Epithelial cell of esophagus (primary cell): Measurements from ENCODE around the gene EHD2.

Experiments used
- DNase-seq: peaks from one replicate; pipeline ENCODE4 v3.0.0; 2010; ENCODE audit warnings: low read depth
- H3K4me3 ChIP-seq: 2 replicates; pipeline ENCODE4 v1.5.1; 2011; ENCODE audit warnings: mild to moderate bottlenecking, low read length, control low read depth
- TF ChIP-seq, protein P1 (sequence below): IDR thresholded peaks from 2 replicates; pipeline ENCODE4 v1.5.1; 2011; ENCODE audit warnings: low read depth, mild to moderate bottlenecking, low read length, control low read depth, inconsistent platforms; ENCODE audit not compliant: insufficient read depth; ENCODE audit errors: missing control alignments

The EHD2 gene

DNA sequence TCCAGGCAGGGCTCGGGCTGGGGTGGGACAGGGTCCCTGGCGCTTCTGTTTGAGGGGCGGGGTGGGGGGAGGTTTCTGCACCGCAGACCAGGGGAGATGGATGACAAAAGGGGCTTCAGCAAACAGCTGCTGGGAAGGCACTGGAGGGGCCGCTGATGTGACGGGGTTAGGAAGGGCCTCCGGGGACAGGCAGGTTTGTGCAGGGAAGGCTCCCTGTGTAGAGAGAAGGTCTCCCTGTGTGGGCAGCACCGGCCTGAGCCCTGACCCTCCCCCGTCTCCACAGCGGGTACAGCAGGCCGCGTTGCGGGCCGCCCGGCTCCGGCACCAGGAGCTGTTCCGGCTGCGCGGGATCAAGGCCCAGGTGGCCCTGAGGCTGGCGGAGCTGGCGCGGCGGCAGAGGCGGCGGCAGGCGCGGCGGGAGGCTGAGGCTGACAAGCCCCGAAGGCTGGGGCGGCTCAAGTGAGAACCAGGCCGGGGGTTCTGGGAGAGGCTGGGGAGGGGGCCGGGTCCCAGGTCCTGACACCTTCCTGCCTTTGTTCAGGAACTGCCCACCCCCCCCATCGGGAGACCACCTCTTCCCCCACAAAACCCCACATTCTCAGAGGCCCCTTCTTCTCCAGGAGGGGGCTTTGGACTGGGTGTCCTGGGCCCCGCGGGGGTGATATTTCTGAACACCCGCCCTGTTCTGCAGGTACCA is 42.0 kb downstream of the EHD2 start:
- H3K4me3 ChIP-seq, result no peak overlapping the region
- TF ChIP-seq, protein P1, sequence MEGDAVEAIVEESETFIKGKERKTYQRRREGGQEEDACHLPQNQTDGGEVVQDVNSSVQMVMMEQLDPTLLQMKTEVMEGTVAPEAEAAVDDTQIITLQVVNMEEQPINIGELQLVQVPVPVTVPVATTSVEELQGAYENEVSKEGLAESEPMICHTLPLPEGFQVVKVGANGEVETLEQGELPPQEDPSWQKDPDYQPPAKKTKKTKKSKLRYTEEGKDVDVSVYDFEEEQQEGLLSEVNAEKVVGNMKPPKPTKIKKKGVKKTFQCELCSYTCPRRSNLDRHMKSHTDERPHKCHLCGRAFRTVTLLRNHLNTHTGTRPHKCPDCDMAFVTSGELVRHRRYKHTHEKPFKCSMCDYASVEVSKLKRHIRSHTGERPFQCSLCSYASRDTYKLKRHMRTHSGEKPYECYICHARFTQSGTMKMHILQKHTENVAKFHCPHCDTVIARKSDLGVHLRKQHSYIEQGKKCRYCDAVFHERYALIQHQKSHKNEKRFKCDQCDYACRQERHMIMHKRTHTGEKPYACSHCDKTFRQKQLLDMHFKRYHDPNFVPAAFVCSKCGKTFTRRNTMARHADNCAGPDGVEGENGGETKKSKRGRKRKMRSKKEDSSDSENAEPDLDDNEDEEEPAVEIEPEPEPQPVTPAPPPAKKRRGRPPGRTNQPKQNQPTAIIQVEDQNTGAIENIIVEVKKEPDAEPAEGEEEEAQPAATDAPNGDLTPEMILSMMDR, result no peak
- no peak for DNase-seq

DNA sequence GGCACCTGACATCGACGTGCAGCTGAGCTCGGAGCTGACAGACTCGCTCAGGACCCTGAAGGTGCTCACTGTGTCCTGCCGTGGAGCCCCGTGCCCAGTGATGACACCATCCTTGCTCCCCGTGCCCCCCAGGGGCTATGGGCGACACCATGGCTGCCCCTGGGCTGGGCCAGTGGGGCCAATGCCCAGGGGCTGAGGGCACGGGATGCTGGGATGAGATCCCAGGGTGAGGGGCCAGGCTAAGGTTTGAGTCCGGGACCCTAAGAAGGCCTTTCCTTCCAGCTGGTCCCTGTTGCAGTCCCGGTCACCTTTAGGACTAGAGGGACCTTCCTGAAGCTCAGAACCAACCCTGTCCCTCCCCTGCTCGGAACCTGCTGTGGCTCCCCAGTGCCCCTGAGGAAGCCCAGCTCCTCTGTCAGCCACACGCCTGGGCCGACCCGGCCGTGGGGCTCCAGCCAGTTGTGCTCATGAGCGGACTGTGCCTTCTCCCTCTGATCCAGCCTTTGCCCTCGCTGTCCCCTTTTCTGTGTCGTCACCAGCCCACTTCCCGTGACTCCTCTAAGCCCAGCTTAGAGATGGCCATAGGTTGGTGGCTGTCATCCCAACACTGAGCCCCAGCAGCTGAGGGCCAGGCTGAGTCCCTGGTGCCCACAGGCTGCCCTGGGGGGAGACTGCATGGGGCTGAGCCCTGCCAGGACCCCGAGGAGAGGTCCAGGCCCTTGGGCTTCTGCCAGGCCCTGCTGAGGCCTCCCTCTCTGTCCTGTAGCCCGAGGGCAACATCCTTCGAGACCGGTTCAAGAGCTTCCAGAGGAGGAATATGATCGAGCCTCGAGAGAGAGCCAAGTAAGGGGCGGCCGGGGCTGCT is 42.8 kb downstream of the EHD2 start:
- TF ChIP-seq, protein P1, result no peak
- DNase-seq, result no peak
- H3K4me3 ChIP-seq, result no peak overlapping the region

DNA sequence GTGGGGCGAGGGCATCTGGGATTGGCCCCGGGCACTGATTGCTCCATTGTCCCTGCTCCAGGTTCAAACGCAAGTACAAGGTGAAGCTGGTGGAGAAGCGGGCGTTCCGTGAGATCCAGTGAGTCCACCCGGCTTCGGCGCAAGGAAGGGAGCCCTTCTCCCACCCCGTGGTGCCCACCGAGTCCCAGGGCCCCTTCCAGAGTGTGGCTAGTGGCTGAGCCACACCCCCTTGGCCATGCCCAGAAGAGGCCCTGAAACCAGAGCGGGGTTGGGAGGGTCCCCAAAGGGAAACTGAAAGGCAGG is 43.4 kb downstream of the EHD2 start:
- no peak for DNase-seq
- TF ChIP-seq, protein P1, result no peak

DNA sequence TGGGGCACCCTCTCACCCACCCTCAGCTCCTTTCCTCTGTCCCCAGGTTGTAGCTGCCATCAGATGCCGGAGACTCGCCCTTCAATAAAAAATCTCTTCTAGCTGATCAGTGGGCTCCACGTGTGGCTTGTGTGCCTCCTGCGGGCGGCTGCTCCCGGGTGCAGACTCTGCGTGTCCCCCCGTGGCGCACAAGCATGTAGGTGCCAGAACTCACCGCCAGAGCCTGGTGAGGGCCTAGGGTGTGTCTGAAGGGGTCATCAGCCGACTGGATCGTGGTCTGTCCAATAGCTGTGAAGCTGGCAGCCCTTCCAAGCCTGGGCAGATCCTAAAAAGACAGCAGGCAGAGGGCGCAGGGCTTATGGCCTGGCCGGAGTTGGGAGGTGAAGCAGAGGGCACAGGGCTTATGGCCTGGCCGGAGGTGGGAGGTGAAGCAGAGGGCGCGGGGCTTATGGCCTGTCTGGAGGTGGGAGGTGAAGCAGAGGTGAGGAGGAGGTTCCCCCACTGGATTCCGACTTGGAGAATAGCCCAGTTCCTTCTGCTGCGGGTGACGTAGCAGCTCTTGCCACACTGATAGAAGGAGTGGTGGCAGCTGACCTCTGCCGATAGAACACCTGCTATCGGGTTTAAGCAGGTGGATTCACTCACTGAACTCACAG is 43.9 kb downstream of the EHD2 start:
- DNase-seq, result no peak
- no peak overlapping the region for H3K4me3 ChIP-seq
- TF ChIP-seq, protein P1, result no peak

More for the DNA sequence above, 43.4 kb downstream of the EHD2 start:
- no peak overlapping the region for H3K4me3 ChIP-seq

DNA sequence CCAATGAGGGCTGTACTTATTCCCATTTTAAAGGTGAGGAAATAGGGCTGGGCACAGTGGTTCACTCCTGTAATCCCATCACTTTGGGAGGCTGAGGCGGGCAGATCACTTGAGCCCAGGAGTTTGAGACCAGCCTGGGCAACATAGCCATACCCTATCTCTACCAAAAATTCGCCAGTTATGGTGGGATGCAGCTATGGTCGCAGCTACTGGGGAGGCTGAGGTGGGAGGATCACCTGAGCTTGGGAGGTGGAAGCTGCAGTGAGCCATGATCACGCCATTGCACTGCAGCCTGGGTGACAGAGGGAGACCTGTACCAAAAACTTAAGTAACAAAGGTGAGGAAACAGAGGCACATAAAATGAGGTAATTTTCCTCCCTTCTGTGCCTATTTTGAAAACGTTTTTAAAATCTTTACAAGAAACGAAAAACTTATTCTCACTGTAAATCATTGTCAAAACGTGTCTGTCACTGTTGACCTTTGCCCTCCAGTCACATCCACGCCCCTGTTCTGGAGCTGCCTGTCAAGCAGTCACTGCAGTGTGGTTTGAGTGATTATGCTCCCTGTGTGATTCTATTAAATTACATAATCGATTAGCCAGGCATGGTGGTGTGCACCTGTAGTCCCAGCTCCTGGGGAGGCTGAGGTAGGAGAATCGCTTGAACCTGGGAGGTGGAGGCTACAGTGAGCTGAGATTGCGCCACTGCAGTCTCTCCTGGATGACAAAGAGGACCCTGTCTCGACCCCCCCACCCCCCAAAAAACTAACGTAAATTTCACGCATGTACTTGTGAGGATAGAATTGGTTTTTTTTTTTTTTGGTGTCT is 44.6 kb downstream of the EHD2 start:
- no peak for DNase-seq
- TF ChIP-seq, protein P1, result no peak
- no peak overlapping the region for H3K4me3 ChIP-seq

GRCh38 chr19:47758443-47758804 is 45.2 kb downstream of the EHD2 start:
- TF ChIP-seq, protein P1, result no peak
- no peak overlapping the region for H3K4me3 ChIP-seq
- no peak for DNase-seq
